ENCODE measurements around the gene DNAJB14. TPM values are rescaled to one million over a fixed set of nuclear protein-coding genes. Genes with fewer than 3 reads are reported as not detected.

Gene DNAJB14
- total and polyA plus RNA-seq, 2 donors (not counting 3 experiments of a cell fraction or from before 2014, with no cell fraction given), result 9.2 to 56.7 TPM

DNA sequence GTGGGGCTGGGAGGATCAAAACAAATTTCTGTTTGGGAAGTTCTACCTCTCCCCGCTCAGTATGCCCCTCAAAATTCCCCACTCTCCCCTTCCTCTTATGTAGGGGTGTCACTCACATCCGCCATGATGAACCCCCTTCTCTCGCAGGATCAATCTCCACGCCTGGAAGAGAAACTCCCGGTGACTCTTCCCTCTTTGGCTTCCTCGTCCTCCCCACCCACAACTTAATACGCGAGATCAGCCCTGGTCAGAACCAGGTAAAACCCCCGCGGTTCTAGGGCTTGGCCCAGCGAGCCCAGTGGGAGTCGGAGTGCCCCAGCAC lies 52.6 kb downstream of the DNAJB14 start:
- H3K9me3 ChIP-seq (replicated peaks; ENCODE audit: control insufficient read depth, insufficient read depth, low read length), result no peaks in the 10 kb centered on the region
- H3K9me1 ChIP-seq (replicated peaks; ENCODE audit: control insufficient read depth, extremely low read depth, insufficient read depth, low read length), result no peaks in the 10 kb centered on the region
- H3K9ac ChIP-seq (replicated peaks; ENCODE audit: extremely low read depth, insufficient read depth, low read length), result peak overlapping the region; percentile 99
- DNase-seq (ENCODE audit: low read depth, low spot score) (no peak), FAIRE-seq (no peak)
- BruUV-seq (replicated peaks), result no TSS peak
- intact Hi-C loops (cut with micrococcal nuclease) (loop anchor here (1.0 kb wide), 2 partner anchors 56 to 330 kb away; no protein-coding TSS in a partner anchor), dilution Hi-C loops (cut with MboI; ENCODE audit: extremely low pct_ligation_motif_present, low sequenced_read_pairs) (no loop called here)
- peak overlapping the region; percentile 99 for H3K4me2 ChIP-seq (ENCODE audit: insufficient read depth, low read length)
- peaks cover 42% of the 10 kb centered on the region for H3K79me2 ChIP-seq (ENCODE audit: control insufficient read depth, insufficient read depth, low read length)
- CTCF ChIA-PET, result interaction anchor here (0.8 to 1.5 kb wide), 5 partner anchors 9 to 55 kb away, joined by 3 to 10 read pairs (median 4); partner anchors contain the start of gene DNAJB14
- no peaks in the 10 kb centered on the region for H3K27me3 ChIP-seq (ENCODE audit: control insufficient read depth in 2 of 2, insufficient read depth in 2 of 2, low read length in 2 of 2)
- H4K20me1 ChIP-seq (replicated peaks; ENCODE audit: control insufficient read depth, extremely low read depth, insufficient read depth, low read length), result no peaks in the 10 kb centered on the region
- H3K4me3 ChIP-seq (replicated peaks in 1 of 3; ENCODE audit: insufficient read depth in 1 of 3, low read depth in 1 of 3, low read length in 3 of 3), result peak overlapping the region; percentile 97 to 98 (median 98)
- POLR2A ChIA-PET, result interaction anchor here (1.1 to 1.4 kb wide), 3 partner anchors 52 to 56 kb away, joined by 4 to 8 read pairs (median 6); partner anchors contain the start of genes DNAJB14 and H2AZ1
- H3K4me1 ChIP-seq (ENCODE audit: control insufficient read depth, extremely low read depth, insufficient read depth, low read length), result peaks cover 16% of the 10 kb centered on the region
- H2AFZ ChIP-seq (ENCODE audit: low read depth, low read length), result peak overlapping the region; percentile 90
- H3K36me3 ChIP-seq (ENCODE audit: control insufficient read depth in 2 of 2, extremely low read depth in 1 of 2, insufficient read depth in 2 of 2, low read length in 2 of 2), result no peaks in the 10 kb centered on the region
- H3K27ac ChIP-seq (ENCODE audit: insufficient read depth, low read depth, low read length), result peak overlapping the region; percentile 98
- no peak for TF ChIP-seq MYC (IDR thresholded peaks at IDR 0.05; ENCODE audit: low read depth, low read length)
- no peak for TF ChIP-seq POLR2AphosphoS5 (IDR thresholded peaks at IDR 0.05; ENCODE audit: insufficient read depth, low read depth, low read length)
- TF ChIP-seq FOS (IDR thresholded peaks at IDR 0.05; ENCODE audit: borderline replicate concordance, insufficient read depth, low read length), result no peak
- no peak for TF ChIP-seq JUN (IDR thresholded peaks at IDR 0.05; ENCODE audit: borderline replicate concordance, insufficient read depth, insufficient read length, low read depth)
- TF ChIP-seq POLR2A (IDR thresholded peaks at IDR 0.05; ENCODE audit: low read depth, low read length), result no peak
- TF ChIP-seq, protein P1, sequence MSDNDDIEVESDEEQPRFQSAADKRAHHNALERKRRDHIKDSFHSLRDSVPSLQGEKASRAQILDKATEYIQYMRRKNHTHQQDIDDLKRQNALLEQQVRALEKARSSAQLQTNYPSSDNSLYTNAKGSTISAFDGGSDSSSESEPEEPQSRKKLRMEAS (IDR thresholded peaks at IDR 0.05; ENCODE audit: insufficient read depth, insufficient read length), result no peak
- TF ChIP-seq GATA2 (IDR thresholded peaks at IDR 0.05; ENCODE audit: insufficient read depth, insufficient read length, low read depth, low read length), result no peak
- TF ChIP-seq, protein P2, sequence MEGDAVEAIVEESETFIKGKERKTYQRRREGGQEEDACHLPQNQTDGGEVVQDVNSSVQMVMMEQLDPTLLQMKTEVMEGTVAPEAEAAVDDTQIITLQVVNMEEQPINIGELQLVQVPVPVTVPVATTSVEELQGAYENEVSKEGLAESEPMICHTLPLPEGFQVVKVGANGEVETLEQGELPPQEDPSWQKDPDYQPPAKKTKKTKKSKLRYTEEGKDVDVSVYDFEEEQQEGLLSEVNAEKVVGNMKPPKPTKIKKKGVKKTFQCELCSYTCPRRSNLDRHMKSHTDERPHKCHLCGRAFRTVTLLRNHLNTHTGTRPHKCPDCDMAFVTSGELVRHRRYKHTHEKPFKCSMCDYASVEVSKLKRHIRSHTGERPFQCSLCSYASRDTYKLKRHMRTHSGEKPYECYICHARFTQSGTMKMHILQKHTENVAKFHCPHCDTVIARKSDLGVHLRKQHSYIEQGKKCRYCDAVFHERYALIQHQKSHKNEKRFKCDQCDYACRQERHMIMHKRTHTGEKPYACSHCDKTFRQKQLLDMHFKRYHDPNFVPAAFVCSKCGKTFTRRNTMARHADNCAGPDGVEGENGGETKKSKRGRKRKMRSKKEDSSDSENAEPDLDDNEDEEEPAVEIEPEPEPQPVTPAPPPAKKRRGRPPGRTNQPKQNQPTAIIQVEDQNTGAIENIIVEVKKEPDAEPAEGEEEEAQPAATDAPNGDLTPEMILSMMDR (IDR thresholded peaks at IDR 0.05; ENCODE audit: extremely low read depth in 1 of 2, insufficient read depth in 1 of 2, low read depth in 1 of 2, low read length in 2 of 2), result no peak
- TF ChIP-seq EZH2 (IDR thresholded peaks at IDR 0.05; ENCODE audit: borderline replicate concordance, low read depth, low read length, severe bottlenecking), result no peak

Measured in endothelial cell of umbilical vein (primary cell).